DMS53 (cell line): ENCODE measurements around the gene REG1A.

Source experiments
- DNase-seq: peaks from one replicate; lab custom pipeline; 2025; lab: John Stamatoyannopoulos, UW

REG1A gene

GRCh38 chr2:79120194-79120713, at the start of gene REG1A:
TSS of gene REG1A (plus strand) at chr2:79120488. CDS start at chr2:79120862, 374 bp downstream.
- DNase-seq, result no peak

GRCh38 chr2:79071078-79071477, 49.2 kb upstream of the REG1A start:
- DNase-seq, result no peak

DNA sequence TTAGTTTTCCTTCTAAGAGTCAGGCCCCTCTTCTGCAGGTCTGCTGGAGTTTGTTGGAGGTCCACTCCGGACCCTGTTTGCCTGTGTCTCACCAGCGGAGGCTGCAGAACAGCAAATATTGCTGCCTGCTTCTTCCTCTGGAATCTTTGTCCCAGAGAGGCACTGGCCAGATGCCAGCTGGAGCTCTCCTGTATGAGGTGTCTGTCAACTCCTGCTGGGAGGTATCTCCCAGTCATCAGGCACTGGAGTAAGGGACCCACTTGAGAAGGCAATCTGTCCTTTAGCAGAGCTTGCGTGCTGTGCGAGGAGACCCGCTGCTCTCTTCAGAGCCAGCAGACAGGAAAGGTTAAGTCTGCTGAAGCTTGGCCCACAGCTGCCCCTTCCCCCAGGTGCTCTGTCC, 37.3 kb upstream of the REG1A start:
- no peak for DNase-seq

DNA sequence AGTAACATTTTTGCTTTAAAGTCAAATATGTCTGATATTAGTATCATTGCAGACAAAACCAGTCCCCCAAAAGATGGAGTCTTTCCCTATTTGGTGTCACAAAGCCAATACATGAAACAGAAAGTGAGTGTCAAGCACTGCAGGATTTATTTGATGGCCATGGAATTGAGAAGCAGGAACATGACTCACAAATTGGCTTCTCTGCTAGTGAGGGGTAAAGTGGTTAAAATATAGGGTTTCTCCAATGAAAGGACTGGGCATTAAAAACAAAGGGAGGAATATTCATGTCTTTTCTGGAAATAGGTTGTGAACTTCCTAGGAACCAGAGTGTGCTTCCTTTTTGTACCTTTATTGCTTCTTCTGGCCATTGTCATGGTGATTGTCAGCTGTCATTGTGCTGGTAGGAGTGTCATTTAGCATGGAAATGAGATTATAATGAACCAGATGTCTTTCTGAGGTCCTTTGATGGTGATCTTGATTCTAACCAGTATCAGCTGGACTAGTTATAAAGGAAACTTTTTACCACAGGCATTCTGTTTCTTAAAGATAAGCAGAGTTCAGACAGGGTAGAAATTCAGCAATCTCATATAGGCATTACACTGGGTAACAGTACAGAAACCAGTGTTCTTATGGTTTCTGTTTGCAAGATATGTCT, 36.6 kb upstream of the REG1A start:
- DNase-seq, result no peak

GRCh38 chr2:79084495-79085135, 35.7 kb upstream of the REG1A start:
- DNase-seq, result no peak

GRCh38 chr2:79085382-79085781, 34.9 kb upstream of the REG1A start:
- DNase-seq, result no peak

DNA sequence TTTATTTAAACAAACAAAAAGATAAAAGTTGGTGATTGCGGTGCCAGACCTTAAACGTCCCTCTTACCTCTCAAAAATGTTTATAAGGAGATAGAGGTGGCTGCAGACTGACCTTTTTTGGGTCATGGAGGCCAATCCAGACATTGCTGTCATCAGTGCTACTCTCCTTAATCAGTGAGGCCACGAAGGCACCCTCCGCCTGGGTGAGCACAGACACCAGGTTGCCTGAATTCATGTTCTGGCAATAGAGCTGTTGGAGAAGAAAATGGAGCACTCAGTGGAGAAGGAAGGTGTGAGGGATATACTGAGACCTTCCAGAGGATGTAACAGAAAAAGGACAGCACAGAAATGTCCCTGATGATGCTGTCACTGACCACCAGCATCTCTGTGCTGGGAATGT, 34.0 kb upstream of the REG1A start:
- no peak for DNase-seq

- no peak for DNase-seq
Observed at GRCh38 chr2:79087785-79088364, 32.4 kb upstream of the REG1A start, which contains the start of gene REG1B. TSS of gene REG1B (minus strand) at chr2:79087993. CDS start at chr2:79087612, 381 bp downstream.

DNA sequence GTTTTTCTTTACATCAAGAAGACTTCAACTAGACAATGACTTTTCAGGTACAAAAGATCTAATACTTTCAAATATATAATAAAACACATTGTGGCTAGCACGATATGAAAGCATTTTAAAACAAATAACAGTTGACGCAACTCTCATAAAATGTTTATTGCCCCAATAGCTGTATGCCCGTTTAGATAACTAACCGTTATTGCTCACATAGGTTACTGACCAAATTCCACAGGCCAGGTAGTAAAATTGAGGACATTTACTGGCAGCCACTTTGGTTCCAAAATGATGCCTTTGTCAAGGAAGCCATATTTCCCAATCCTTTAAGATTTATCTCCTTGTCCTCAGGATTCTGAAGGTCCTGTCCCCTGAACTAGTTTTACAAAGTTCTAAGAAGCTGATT, 29.6 kb upstream of the REG1A start:
- no peak for DNase-seq

GRCh38 chr2:79097843-79098242, 22.4 kb upstream of the REG1A start:
- DNase-seq, result no peak

- DNase-seq, result no peak
Observed at GRCh38 chr2:79099140-79099686, 21.1 kb upstream of the REG1A start.

- DNase-seq, result no peak
Observed at GRCh38 chr2:79100285-79100684, 20.0 kb upstream of the REG1A start.

DNA sequence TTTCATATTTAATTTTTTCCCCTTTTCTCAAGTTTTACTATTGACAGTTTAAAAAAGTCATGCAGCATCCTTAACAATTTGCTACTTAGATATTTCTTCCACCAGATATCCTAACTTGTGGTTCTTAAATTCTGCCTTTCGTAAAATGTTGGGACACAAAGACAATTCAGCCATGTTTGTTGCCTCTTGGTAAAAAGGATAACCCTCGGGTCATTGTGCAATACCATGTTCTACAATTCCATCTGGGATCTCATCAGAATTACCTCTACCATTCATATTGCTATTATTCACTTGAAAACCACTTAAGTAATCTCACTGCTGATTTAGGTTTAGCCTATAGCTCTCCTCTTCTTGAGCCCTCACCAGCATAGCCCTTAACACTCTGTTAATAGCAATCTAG, 19.3 kb upstream of the REG1A start:
- DNase-seq, result no peak

DNA sequence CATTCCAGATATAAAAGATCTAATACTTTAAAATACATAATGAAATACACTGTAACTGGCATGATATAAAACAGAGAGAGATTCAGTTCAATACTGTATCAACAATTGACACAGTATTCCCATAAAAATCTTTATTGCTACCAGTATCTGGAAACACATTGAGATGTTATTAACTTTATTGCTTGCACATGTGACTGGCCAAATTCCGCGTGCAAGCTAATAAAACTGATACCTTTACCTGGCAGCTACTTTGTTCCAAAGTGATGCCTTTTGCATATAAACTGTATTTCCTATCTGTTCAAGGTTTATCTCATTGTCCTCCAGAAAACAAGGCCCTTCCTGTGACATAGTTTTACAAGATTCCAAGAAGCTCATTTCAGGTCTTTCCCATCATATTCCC, 17.1 kb upstream of the REG1A start:
- DNase-seq, result no peak

DNA sequence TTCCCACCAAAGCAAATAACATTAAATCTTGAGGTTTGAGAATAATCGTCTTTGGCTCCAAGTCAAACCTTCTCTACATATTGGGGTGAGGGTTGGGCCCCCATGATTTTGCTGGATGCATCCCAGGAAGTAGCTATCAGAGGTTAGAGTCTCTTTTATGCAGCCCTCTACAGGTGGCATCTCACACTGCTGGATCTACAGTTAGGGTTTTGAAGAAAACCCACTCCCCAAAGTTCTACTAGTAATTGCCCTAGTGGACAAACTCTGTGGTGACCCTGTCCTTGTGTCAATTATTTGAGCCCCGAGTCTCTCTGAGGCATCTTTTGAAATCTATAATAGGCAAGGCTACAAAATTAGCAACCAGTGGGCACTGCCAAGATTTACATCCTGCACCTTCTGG, 15.0 kb upstream of the REG1A start:
- peak; percentile 7 for DNase-seq

- DNase-seq, result no peak
Observed at GRCh38 chr2:79112269-79112668, 8.0 kb upstream of the REG1A start.

- no peak for DNase-seq
Observed at GRCh38 chr2:79114797-79115494, 5.3 kb upstream of the REG1A start.

- no peak for DNase-seq
Observed at GRCh38 chr2:79116997-79117928, 3.0 kb upstream of the REG1A start.

DNA sequence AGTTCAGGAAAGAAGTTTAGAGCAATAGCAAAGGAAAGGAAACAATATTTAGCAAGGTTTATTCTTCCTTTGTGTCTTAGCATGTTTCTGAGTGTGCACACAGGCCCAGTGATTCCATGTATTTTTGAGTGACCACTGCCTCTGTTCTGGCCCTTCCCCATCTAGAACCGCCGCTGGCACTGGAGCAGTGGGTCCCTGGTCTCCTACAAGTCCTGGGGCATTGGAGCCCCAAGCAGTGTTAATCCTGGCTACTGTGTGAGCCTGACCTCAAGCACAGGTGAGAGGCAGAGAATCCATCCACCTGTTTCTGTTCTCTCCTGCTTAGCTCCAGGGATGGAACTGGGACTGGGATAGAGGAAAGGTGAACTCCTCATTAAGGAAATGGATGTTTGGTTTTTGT, 2.4 kb downstream of the REG1A start:
- DNase-seq, result no peak

DNA sequence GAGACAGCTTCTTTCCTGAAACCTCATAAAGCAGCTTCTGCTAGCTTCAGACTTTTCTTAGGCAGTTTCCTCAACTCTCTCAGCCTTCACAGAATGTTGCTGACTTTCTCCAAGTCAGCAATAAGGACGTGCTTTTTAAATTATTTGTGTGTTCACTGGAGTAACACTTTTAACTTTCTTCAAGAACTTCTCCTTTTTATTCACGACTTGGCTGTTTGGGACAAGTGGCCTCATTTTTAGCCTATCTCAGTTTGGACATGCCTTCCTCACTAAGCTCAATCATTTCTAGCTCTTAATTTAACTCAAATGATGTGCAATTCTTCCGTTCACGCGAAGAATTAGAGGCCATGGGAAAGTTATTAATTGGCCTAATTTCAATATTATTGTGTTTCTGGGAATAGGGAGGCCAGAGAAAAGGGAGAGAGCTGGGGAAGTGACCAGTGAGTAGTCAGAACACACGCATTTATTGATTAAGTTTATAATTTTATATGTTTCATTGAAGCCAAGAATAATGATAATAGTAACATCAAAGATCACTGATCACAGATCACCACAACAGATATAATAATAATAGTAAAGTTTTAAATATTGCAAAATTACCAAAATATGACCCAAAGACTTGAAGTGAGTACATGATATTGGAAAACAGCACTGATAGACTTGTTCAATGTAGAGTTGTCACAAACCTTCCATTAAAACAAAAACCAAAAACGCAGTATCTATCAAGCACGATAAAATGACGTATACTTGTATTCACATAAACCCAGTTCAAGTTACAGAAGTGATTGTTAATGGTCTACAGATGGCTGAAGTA, 4.8 kb downstream of the REG1A start:
- DNase-seq, result no peak

DNA sequence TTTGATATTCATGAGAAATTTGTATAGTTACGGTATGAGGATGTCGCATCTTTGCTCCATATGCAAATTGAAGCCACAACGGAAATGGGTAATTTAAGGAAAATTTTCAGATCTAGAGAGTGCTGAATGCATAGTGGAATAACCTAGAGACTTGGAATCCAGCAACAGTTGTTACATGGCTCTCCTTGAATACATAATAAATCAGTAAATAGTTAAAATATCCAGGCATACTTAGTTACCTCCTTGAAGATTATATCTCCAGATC, 5.4 kb downstream of the REG1A start:
- DNase-seq, result no peak
